Body of pancreas (tissue), 4 donors: Measurements from ENCODE around the gene USP24. TPM values are rescaled to one million over a fixed set of nuclear protein-coding genes. Genes with fewer than 3 reads are reported as not detected.
"Not testable (repeated sequence)": the region's sequence is repeated elsewhere in the genome, so short reads cannot be mapped to it uniquely, and the experiment has no call there.

ENCODE experiments used
- ATAC-seq: fragments of 150-250 bp; one replicate; pipeline ENCODE4 v1.9.1; 2016
- DNase-seq, 4 donors: peaks; one replicate each; pipeline ENCODE4 v3.0.0-alpha.2; 2019
- H3K27ac ChIP-seq, 4 donors: fragments of 200-600 bp; sonication (generic); 1 replicate in 3 of 4; 2 replicates in 1 of 4; pipeline versions ENCODE4 v1.5.1 to v1.6.1; 2016 to 2019; ENCODE audit warnings: mild to moderate bottlenecking in 1 of 4, mixed read lengths in 1 of 4, moderate library complexity in 1 of 4
- H3K27me3 ChIP-seq, 2 donors: fragments of 200-600 bp; sonication (generic); one replicate each; pipeline ENCODE4 v1.6.0; 2016; ENCODE audit warnings: mild to moderate bottlenecking in 1 of 2
- H3K36me3 ChIP-seq, 2 donors: fragments of 200-600 bp; sonication (generic); replicated peaks in 1 of 2; 2 replicates each; pipeline ENCODE4 v1.5.1; 2016; ENCODE audit warnings: low read depth in 2 of 2; ENCODE audit not compliant: insufficient read depth in 1 of 2
- H3K4me1 ChIP-seq: fragments of 200-600 bp; sonication (generic); one replicate; pipeline ENCODE4 v1.6.0; 2016
- H3K4me3 ChIP-seq, 2 donors: fragments of 200-600 bp; sonication (generic); 1 replicate in 1 of 2; 2 replicates in 1 of 2; pipeline ENCODE4 v1.5.1; 2016 to 2019
- H3K9me3 ChIP-seq, 3 donors: fragments of 200-600 bp; sonication (generic); 1 replicate in 2 of 3; 2 replicates in 1 of 3; pipeline ENCODE4 v1.5.1; 2016
- POLR2A ChIP-seq, 3 donors: fragments of 450-650 bp; IDR thresholded peaks; one replicate each; pipeline ENCODE4 v1.6.1; 2016; ENCODE audit warnings: antibody characterized with exemption in 3 of 3, mild to moderate bottlenecking in 2 of 3
- WGBS, 2 donors: methylation state at CpG; one replicate each; pipeline ENCODE4 v1.1.5; 2017; 5-methylcytosine and 5-hydroxymethylcytosine counted together
- intact Hi-C: fragments of 100-400 bp; cut with DNase I; formaldehyde crosslinking; loops from one replicate; pipeline ENCODE4 v1.15.1; 2023
- total RNA-seq, 2 donors: library from RNA; depleted of rRNA; stranded (reverse); fragments of >200 nt; gene quantifications; one replicate each; pipeline ENCODE4 v1.1.0, GENCODE V29; 2016
- TF ChIP-seq, protein P1 (sequence below), 7 experiments: fragments of 450-650 bp in 4 of 7; fragments of 200-600 bp in 3 of 7; sonication (generic) in 3 of 7; IDR thresholded peaks; one replicate each; pipeline ENCODE4 v1.5.1; 2016 to 2019; ENCODE audit warnings: antibody characterized with exemption in 7 of 7

Gene USP24
- total RNA-seq, 2 donors from 2014 or later: 28.3 to 68.6 TPM

DNA sequence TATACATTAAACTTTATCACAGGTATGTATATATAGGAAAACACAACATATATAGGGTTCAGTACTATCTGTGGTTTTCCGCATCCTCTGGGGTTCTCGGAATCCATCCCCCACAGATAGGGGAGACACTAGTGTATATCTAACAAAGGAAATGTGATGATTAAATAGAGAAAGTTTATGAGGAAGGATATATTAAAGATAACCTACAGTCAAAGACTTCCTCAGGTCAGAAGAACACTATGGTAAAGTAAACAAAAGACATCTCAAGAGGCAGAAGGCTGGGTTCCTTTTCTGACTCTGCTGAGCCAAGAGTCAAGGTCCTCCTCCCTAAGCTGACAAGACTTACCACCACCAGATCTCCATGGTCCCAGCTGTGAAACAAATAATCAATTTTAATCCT is 12.1 kb downstream of the USP24 start:
- intact Hi-C loops: no loop called here
- no peak for ATAC-seq
- Histone ChIP-seq H3K4me1 (peaks cover 17% of the 10 kb centered on the region), H3K27ac (no peak overlapping the region), H3K36me3 (no peaks in the 10 kb centered on the region), H3K9me3 (no peaks in the 10 kb centered on the region), H3K4me3 (no peak overlapping the region), H3K27me3 (no peaks in the 10 kb centered on the region)
- TF ChIP-seq POLR2A (IDR thresholded peaks at IDR 0.05): no peak
- TF ChIP-seq, protein P1, sequence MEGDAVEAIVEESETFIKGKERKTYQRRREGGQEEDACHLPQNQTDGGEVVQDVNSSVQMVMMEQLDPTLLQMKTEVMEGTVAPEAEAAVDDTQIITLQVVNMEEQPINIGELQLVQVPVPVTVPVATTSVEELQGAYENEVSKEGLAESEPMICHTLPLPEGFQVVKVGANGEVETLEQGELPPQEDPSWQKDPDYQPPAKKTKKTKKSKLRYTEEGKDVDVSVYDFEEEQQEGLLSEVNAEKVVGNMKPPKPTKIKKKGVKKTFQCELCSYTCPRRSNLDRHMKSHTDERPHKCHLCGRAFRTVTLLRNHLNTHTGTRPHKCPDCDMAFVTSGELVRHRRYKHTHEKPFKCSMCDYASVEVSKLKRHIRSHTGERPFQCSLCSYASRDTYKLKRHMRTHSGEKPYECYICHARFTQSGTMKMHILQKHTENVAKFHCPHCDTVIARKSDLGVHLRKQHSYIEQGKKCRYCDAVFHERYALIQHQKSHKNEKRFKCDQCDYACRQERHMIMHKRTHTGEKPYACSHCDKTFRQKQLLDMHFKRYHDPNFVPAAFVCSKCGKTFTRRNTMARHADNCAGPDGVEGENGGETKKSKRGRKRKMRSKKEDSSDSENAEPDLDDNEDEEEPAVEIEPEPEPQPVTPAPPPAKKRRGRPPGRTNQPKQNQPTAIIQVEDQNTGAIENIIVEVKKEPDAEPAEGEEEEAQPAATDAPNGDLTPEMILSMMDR (IDR thresholded peaks at IDR 0.05): no peak
- DNase-seq: no peak
- WGBS, 2 donors: 96 to 100% methylated on average over 2 of the region's 2 CpGs

DNA sequence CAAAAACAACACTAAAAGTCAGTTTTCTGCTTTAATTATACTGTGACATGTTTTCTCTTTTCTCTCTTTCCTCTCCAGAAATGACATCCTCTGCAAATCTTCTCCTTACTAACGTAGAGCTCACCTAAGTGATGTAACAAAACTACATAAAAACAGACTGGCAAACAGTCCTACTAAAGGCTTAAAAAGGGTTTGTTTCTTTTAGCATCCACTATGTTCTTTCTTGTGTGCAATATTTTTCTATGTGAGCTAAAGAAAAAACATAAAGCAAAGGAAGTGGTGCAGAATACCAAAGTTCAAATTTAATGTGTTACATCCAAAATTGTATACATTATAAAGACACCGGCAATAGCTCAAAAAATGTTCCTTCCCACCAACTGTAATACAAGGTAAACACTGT is 14.5 kb downstream of the USP24 start:
- H3K27ac ChIP-seq: no peak overlapping the region
- H3K36me3 ChIP-seq: no peaks in the 10 kb centered on the region
- H3K27me3 ChIP-seq: no peaks in the 10 kb centered on the region
- no peak for DNase-seq
- no peak for TF ChIP-seq POLR2A (IDR thresholded peaks at IDR 0.05)
- TF ChIP-seq, protein P1 (IDR thresholded peaks at IDR 0.05): no peak
- 83 to 87% methylated on average over 2 of the region's 2 CpGs for WGBS, 2 donors
- ATAC-seq: no peak
- no peak overlapping the region for H3K4me3 ChIP-seq
- H3K9me3 ChIP-seq: no peaks in the 10 kb centered on the region
- peaks cover 18% of the 10 kb centered on the region for H3K4me1 ChIP-seq
- intact Hi-C loops: no loop called here

DNA sequence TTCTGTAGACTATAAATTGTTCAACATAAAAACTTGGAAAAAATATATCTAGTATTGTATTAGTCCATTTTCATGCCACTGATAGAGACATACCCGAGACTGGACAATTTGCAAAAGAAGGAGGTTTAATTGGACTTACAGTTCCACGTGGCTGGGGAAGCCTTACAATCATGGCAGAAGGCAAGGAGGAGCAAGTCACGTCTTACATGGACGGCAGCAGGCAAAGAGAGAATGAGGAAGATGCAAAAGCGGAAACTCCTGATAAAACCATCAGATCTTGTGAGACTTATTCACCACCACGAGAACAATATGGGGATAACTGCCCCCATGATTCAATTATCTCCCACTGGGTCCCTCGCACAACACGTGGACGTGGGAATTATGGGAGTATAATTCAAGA is 15.4 kb downstream of the USP24 start:
- ATAC-seq, H3K27ac ChIP-seq, H3K9me3 ChIP-seq, intact Hi-C loops, H3K36me3 ChIP-seq, H3K4me3 ChIP-seq, DNase-seq, H3K27me3 ChIP-seq: not testable (repeated sequence)
- peaks cover 13% of the 10 kb centered on the region for H3K4me1 ChIP-seq
- WGBS, 2 donors: 87 to 96% methylated on average over 9 of the region's 9 CpGs

DNA sequence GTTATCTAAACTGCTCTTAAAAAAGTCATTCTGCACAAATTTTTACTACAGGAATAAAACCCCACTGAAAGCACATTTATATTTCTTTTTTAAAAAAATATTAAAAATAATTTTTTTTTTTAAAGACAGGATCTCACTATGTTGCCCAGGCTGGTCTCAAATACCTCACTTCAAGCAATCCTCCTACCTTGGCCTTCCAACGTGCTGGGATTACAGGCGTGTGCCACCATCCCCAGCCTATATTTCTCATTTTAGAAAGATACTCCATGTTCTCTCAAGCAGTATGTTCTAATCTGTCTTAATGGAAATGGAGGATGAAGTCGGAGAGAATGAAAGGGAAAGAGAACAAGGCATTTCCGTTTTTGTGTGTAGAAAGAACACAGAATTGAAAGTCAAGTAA is 17.1 kb downstream of the USP24 start:
- H3K27ac ChIP-seq: no peak overlapping the region
- TF ChIP-seq, protein P1 (IDR thresholded peaks at IDR 0.05): no peak
- TF ChIP-seq POLR2A (IDR thresholded peaks at IDR 0.05): no peak
- H3K36me3 ChIP-seq: no peaks in the 10 kb centered on the region
- no peak for ATAC-seq
- intact Hi-C loops: no loop called here
- DNase-seq: no peak
- H3K4me3 ChIP-seq: no peak overlapping the region
- 93 to 97% methylated on average over 4 of the region's 4 CpGs for WGBS, 2 donors
- no peaks in the 10 kb centered on the region for H3K9me3 ChIP-seq
- H3K27me3 ChIP-seq: no peaks in the 10 kb centered on the region
- peaks cover 15% of the 10 kb centered on the region for H3K4me1 ChIP-seq

DNA sequence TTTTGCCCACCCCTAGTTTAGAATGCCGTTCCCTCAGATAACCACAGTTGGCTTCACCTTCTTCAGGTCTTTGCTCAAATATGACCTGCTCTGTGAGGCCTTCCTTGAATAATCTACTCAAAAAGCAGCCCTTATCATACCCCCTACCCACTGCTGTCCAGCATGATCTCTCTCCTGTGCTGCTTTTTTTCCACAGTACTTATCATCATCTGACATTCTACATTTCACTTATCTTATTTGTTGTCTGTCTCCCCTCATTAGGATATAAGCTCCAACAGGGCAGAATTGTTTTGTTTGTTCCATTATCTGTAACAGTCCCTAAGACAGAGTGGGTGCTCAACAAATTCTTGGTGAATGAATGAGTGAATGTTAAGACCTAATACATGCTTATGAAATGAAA is 18.1 kb downstream of the USP24 start:
- H3K27me3 ChIP-seq: no peaks in the 10 kb centered on the region
- ATAC-seq (no peak), DNase-seq (no peak)
- no peaks in the 10 kb centered on the region for H3K9me3 ChIP-seq
- intact Hi-C loops: no loop called here
- H3K4me1 ChIP-seq: peaks cover 22% of the 10 kb centered on the region
- WGBS, 2 donors: 60 to 67% methylated on average over 1 of the region's 1 CpG
- no peak overlapping the region for H3K4me3 ChIP-seq
- no peak for TF ChIP-seq POLR2A (IDR thresholded peaks at IDR 0.05)
- TF ChIP-seq, protein P1 (IDR thresholded peaks at IDR 0.05): no peak
- no peaks in the 10 kb centered on the region for H3K36me3 ChIP-seq
- H3K27ac ChIP-seq: no peak overlapping the region
